Neural progenitor cell (in vitro differentiated cells): ENCODE results near the gene CLEC7A. TPM values are rescaled to one million over a fixed set of nuclear protein-coding genes. Genes with fewer than 3 reads are reported as not detected.

Source experiments
- DNase-seq: peaks from one replicate; pipeline ENCODE4 v3.0.0-alpha.2; 2016; ENCODE audit warnings: low spot score
- H2AFZ ChIP-seq: fragments of 200-600 bp; sonication (generic); replicated peaks from 2 replicates; pipeline ENCODE4 v1.6.1; 2016; ENCODE audit warnings: antibody characterized with exemption
- H3F3A ChIP-seq: fragments of 200-600 bp; sonication (generic); 2 replicates; pipeline ENCODE4 v1.6.1; 2016; ENCODE audit warnings: antibody characterized with exemption, low read depth
- H3K27ac ChIP-seq: fragments of 200-600 bp; sonication (generic); 2 replicates; pipeline ENCODE4 v1.5.1; 2016; ENCODE audit warnings: mild to moderate bottlenecking
- H3K27me3 ChIP-seq: fragments of 200-600 bp; sonication (generic); 2 replicates; pipeline ENCODE4 v1.6.1; 2016; ENCODE audit warnings: mild to moderate bottlenecking, moderate library complexity
- H3K36me3 ChIP-seq: fragments of 200-600 bp; sonication (generic); 2 replicates; pipeline ENCODE4 v1.5.1; 2016
- H3K4me1 ChIP-seq: fragments of 200-600 bp; sonication (generic); 2 replicates; pipeline ENCODE4 v1.6.1; 2016; ENCODE audit warnings: mixed run types
- H3K4me2 ChIP-seq: fragments of 200-600 bp; sonication (generic); 2 replicates; pipeline ENCODE4 v1.6.1; 2016
- H3K4me3 ChIP-seq: fragments of 200-600 bp; sonication (generic); 2 replicates; pipeline ENCODE4 v1.5.1; 2016
- H3K79me2 ChIP-seq: fragments of 200-600 bp; sonication (generic); 2 replicates; pipeline ENCODE4 v1.6.1; 2016; ENCODE audit warnings: low read depth
- H3K9ac ChIP-seq: fragments of 200-600 bp; sonication (generic); 2 replicates; pipeline ENCODE4 v1.6.1; 2016
- H3K9me3 ChIP-seq: fragments of 200-600 bp; sonication (generic); 2 replicates; pipeline ENCODE4 v1.5.1; 2016; ENCODE audit warnings: low read depth
- H4K20me1 ChIP-seq: fragments of 200-600 bp; sonication (generic); 2 replicates; pipeline ENCODE4 v1.6.1; 2016; ENCODE audit warnings: low read depth
- H3K27ac Mint-ChIP-seq: 3 replicates; pipeline ENCODE4 v1.8.0; 2021; ENCODE audit warnings: mixed read lengths
- H3K27me3 Mint-ChIP-seq: 2 replicates; pipeline ENCODE4 v1.8.0; 2022; ENCODE audit warnings: low read depth, mild to moderate bottlenecking, inconsistent platforms, moderate library complexity, mixed read lengths; ENCODE audit not compliant: insufficient read depth
- H3K36me3 Mint-ChIP-seq: 3 replicates; pipeline ENCODE4 v1.8.0; 2021; ENCODE audit warnings: mixed read lengths
- H3K4me1 Mint-ChIP-seq: 3 replicates; pipeline ENCODE4 v1.8.0; 2021; ENCODE audit warnings: mixed read lengths
- H3K4me3 Mint-ChIP-seq: 3 replicates; pipeline ENCODE4 v1.8.0; 2021; ENCODE audit warnings: mild to moderate bottlenecking, moderate library complexity, mixed read lengths
- H3K9me3 Mint-ChIP-seq: 3 replicates; pipeline ENCODE4 v1.8.0; 2020; ENCODE audit warnings: mixed read lengths
- CTCF ChIP-seq: fragments of 200-600 bp; sonication (generic); IDR thresholded peaks from 2 replicates; pipeline ENCODE4 v1.5.1; 2017; ENCODE audit warnings: antibody characterized with exemption, mild to moderate bottlenecking
- EZH2 ChIP-seq: fragments of 200-600 bp; sonication (generic); IDR thresholded peaks from 2 replicates; pipeline ENCODE4 v1.6.1; 2017; ENCODE audit warnings: antibody characterized with exemption, mild to moderate bottlenecking, moderate library complexity
- EZH2phosphoT487 ChIP-seq: fragments of 200-600 bp; sonication (generic); IDR thresholded peaks from 2 replicates; pipeline ENCODE4 v1.6.1; 2017; ENCODE audit warnings: antibody characterized with exemption
- total RNA-seq: library from RNA; depleted of rRNA; stranded (reverse); fragments of >200 nt; gene quantifications from 2 replicates; pipeline ENCODE4 v1.2.3, GENCODE V29; 2015; ENCODE audit warnings: low replicate concordance

Gene CLEC7A
- total RNA-seq, 1 donor from 2014 or later = not detected

GRCh38 chr12:10084733-10085132, 45.3 kb downstream of the CLEC7A start:
- no peaks in the 10 kb centered on the region for H3K79me2 ChIP-seq

GRCh38 chr12:10082117-10082874, 47.7 kb downstream of the CLEC7A start:
- no peak overlapping the region for H3K9ac ChIP-seq
- Mint-ChIP-seq H3K36me3 (no peaks in the 10 kb centered on the region), H3K9me3 (peaks cover 10% of the 10 kb centered on the region), H3K27ac (no peak overlapping the region), H3K4me3 (no peak overlapping the region), H3K27me3 (peaks cover 2% of the 10 kb centered on the region), H3K4me1 (no peaks in the 10 kb centered on the region)
- H3K27me3 ChIP-seq = no peaks in the 10 kb centered on the region
- DNase-seq = no peak
- H3K9me3 ChIP-seq = no peaks in the 10 kb centered on the region
- no peak overlapping the region for H3K4me3 ChIP-seq
- no peak overlapping the region for H2AFZ ChIP-seq
- no peaks in the 10 kb centered on the region for H3F3A ChIP-seq
- H3K27ac ChIP-seq = no peak overlapping the region
- H3K36me3 ChIP-seq = no peaks in the 10 kb centered on the region
- no peak overlapping the region for H3K4me2 ChIP-seq
- no peaks in the 10 kb centered on the region for H3K79me2 ChIP-seq
- H4K20me1 ChIP-seq = no peaks in the 10 kb centered on the region
- no peaks in the 10 kb centered on the region for H3K4me1 ChIP-seq
- TF ChIP-seq CTCF (no peak), EZH2phosphoT487 (no peak), EZH2 (no peak)

More at GRCh38 chr12:10084733-10085132, 45.3 kb downstream of the CLEC7A start:
- peaks cover 2% of the 10 kb centered on the region for H3K4me1 Mint-ChIP-seq
- Histone ChIP-seq H3K36me3 (no peaks in the 10 kb centered on the region), H3K27me3 (no peaks in the 10 kb centered on the region), H3K27ac (no peak overlapping the region), H3K4me3 (no peak overlapping the region), H2AFZ (no peak overlapping the region), H3F3A (no peaks in the 10 kb centered on the region), H3K9ac (no peak overlapping the region), H3K4me2 (no peak overlapping the region), H3K9me3 (no peaks in the 10 kb centered on the region), H4K20me1 (no peaks in the 10 kb centered on the region), H3K4me1 (peaks cover 2% of the 10 kb centered on the region)
- H3K27me3 Mint-ChIP-seq = peaks cover 2% of the 10 kb centered on the region
- H3K9me3 Mint-ChIP-seq = peaks cover 10% of the 10 kb centered on the region
- no peaks in the 10 kb centered on the region for H3K36me3 Mint-ChIP-seq
- H3K4me3 Mint-ChIP-seq = no peak overlapping the region
- DNase-seq = no peak
- TF ChIP-seq EZH2phosphoT487 (no peak), CTCF (no peak), EZH2 (no peak)
- no peak overlapping the region for H3K27ac Mint-ChIP-seq

GRCh38 chr12:10075451-10075850, 54.5 kb downstream of the CLEC7A start:
- H3F3A ChIP-seq = no peaks in the 10 kb centered on the region
- Mint-ChIP-seq H3K9me3 (no peaks in the 10 kb centered on the region), H3K4me3 (no peak overlapping the region), H3K27me3 (no peaks in the 10 kb centered on the region), H3K4me1 (no peaks in the 10 kb centered on the region), H3K36me3 (no peaks in the 10 kb centered on the region), H3K27ac (no peak overlapping the region)
- no peaks in the 10 kb centered on the region for H4K20me1 ChIP-seq
- H3K4me1 ChIP-seq = no peaks in the 10 kb centered on the region
- H3K4me2 ChIP-seq = no peak overlapping the region
- H3K9ac ChIP-seq = no peak overlapping the region
- TF ChIP-seq CTCF = no peak
- TF ChIP-seq EZH2 = no peak
- no peak for TF ChIP-seq EZH2phosphoT487
- no peak overlapping the region for H2AFZ ChIP-seq
- DNase-seq = no peak
- H3K36me3 ChIP-seq = no peaks in the 10 kb centered on the region
- H3K9me3 ChIP-seq = no peaks in the 10 kb centered on the region
- no peaks in the 10 kb centered on the region for H3K79me2 ChIP-seq
- no peak overlapping the region for H3K27ac ChIP-seq
- H3K4me3 ChIP-seq = no peak overlapping the region
- no peaks in the 10 kb centered on the region for H3K27me3 ChIP-seq
